Measurements from ENCODE around the gene IGSF21. TPM values are rescaled to one million over a fixed set of nuclear protein-coding genes. Genes with fewer than 3 reads are reported as not detected.
A peak's percentile ranks its signal among the peaks of the same experiment; 100 is the strongest.

The IGSF21 gene
- total RNA-seq, 1 donor from 2014 or later, result not detected

DNA sequence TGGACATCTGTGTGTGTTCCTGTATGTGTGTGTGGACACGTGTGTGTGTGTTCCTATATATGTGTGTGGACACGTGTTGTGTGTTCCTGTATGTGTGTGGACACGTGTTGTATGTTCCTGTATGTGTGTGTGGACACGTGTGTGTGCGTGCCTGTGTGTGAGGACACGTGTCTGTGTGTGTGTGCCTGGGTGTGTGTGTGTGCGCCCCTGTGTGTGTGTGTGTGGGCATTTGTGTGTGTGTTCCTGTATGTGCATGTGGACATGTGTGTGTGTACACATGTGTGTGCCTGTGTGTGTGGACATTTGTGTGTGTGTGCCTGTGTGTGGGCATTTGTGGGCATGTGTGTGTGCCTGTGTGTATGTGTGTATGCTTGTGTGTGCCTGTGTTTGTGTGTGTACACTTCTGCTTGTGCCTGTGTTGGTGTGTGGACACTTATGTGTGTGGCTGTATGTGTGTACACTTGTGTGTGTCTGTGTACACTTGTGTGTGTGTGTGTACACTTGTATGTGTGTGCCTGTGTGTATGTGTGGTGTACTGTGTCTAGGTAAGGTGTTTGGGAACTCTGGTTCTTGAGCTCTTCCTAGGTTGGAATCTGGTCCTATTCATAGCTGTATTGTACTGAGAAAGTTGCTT lies 3.7 kb upstream of the IGSF21 start:
- no peak for DNase-seq (ENCODE audit: low read depth)
- no peak overlapping the region for H3K4me3 ChIP-seq (ENCODE audit: low read depth, low read length)
- TF ChIP-seq, protein P1, sequence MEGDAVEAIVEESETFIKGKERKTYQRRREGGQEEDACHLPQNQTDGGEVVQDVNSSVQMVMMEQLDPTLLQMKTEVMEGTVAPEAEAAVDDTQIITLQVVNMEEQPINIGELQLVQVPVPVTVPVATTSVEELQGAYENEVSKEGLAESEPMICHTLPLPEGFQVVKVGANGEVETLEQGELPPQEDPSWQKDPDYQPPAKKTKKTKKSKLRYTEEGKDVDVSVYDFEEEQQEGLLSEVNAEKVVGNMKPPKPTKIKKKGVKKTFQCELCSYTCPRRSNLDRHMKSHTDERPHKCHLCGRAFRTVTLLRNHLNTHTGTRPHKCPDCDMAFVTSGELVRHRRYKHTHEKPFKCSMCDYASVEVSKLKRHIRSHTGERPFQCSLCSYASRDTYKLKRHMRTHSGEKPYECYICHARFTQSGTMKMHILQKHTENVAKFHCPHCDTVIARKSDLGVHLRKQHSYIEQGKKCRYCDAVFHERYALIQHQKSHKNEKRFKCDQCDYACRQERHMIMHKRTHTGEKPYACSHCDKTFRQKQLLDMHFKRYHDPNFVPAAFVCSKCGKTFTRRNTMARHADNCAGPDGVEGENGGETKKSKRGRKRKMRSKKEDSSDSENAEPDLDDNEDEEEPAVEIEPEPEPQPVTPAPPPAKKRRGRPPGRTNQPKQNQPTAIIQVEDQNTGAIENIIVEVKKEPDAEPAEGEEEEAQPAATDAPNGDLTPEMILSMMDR (conservative IDR thresholded peaks at IDR 0.05; ENCODE audit: low read depth, low read length), result no peak

DNA sequence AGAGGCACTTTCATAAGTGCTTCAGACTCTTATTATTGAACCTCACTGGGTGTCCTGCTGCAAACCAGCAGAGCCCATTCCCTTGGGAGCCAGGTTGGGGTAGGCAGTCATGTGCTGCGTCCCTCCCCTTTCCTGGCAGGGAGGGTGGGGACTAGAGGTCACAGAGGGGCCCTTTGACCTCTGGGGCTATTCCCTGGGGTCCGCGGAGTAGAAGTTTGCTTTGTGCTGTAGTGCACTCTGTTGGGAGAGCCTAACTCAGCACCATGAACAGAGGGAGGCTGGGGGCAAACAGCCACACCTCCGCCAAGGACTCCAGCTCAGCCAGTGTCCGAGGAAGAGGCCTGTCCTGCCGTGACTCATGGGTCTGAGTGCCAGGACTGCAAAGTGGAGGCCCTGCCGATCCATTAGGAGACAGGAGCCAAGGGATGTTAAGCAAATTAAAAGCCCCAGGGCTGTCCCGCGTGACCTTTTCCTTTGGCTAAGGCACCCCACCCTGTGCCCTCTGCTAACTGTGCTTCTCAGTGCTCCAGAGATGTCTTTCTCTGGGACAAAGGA lies 3.0 kb upstream of the IGSF21 start:
- TF ChIP-seq, protein P1 (conservative IDR thresholded peaks at IDR 0.05; ENCODE audit: low read depth, low read length), result no peak

DNA sequence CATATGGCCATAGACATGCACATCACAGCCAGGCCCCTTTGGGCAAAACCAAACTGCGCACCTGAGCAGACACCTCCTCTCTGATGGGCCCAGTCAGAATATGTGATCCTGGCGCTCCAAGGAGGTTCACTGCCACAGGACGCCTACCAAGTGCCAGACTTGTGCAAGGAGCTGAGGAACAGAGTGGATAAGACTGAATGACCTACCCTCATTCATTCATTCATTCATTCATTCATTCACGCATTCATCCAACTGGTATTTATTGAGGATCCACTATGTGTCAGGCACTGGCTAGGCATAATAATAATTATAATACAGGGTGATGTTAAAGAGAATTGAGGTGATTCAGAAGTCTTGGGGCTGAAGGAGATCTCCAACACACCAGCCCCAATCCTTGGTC lies 2.4 kb upstream of the IGSF21 start:
- TF ChIP-seq, protein P1 (conservative IDR thresholded peaks at IDR 0.05; ENCODE audit: low read depth, low read length), result no peak
- no peak overlapping the region for H3K4me3 ChIP-seq (ENCODE audit: low read depth, low read length)
- DNase-seq (ENCODE audit: low read depth), result no peak

More for the DNA sequence above, 3.0 kb upstream of the IGSF21 start:
- H3K4me3 ChIP-seq (ENCODE audit: low read depth, low read length), result no peak overlapping the region
- no peak for DNase-seq (ENCODE audit: low read depth)

DNA sequence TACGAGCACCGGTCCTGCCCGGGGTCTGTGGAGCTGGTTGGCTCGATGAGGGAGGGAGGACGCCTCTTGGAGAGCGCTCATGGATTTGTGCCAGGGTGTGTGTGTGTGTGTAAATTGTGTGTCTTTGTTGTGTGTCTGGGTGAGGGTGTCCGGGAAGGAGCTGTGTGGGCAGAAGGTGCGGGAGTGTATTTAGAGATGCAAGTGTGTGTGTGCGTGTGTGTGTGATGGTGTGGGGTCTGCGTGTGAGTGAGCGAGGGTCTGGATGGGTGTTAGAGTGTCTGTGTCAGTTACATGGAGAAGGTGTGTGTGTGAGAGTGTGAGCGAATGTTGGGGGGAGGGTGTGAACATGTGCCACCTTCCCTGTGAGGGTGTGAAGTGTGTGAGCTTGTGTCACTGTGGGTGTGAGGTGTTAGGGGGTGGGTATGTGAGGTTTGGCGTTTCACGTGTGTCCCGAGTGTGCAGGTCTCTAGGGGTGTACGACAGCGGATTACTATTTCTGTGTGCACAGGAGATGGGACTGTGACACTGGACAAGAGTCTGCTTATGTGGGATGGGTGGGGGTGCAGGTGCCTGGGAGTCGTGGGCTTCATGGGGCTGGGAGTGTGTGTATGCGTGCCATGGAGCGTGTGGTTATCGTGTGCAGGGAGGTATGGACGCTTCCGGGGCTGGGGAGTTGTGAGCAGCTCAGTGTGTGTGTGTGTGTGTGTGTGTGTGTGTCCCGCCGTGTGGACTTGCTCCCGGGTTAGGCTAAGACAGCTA lies 880 bp downstream of the IGSF21 start:
- TF ChIP-seq, protein P1 (conservative IDR thresholded peaks at IDR 0.05; ENCODE audit: low read depth, low read length), result no peak
- no peak for DNase-seq (ENCODE audit: low read depth)
- H3K4me3 ChIP-seq (ENCODE audit: low read depth, low read length), result no peak overlapping the region

DNA sequence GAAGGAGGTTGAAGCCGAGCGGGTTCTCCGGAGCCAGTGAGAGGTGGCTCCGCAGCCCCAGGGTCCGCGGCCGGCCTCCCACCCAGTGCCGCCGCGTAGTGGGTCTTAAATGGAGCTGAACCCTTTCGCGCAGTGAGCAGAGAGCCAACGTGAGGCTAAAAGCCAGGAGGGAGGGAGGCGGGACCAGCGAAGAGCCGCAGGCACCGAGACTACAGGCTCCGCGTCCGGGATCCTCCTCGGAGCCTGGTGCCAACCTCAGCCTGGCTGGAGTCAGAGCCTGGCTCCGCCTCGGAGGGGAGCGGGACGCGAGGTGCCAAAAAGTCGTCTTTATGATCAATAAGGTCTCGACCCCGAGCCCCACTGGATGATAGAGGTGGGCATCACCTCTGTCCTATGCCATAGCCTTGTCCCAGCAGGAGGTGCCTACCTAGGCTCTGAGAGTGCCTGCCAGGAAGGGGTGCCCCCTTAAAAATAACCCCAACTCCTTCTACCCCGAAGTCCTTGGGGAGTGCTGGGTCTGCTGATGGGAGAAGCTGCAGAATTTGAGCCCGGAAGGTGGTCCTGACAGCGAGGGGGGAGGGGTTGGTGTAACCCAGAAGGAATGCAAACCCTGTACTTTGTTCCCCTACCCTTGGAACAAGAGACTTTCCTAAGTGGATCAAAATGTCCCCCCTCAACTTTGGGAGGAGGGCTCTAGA lies 1.6 kb downstream of the IGSF21 start:
- no peak overlapping the region for H3K4me3 ChIP-seq (ENCODE audit: low read depth, low read length)
- TF ChIP-seq, protein P1 (conservative IDR thresholded peaks at IDR 0.05; ENCODE audit: low read depth, low read length), result no peak
- no peak for DNase-seq (ENCODE audit: low read depth)

DNA sequence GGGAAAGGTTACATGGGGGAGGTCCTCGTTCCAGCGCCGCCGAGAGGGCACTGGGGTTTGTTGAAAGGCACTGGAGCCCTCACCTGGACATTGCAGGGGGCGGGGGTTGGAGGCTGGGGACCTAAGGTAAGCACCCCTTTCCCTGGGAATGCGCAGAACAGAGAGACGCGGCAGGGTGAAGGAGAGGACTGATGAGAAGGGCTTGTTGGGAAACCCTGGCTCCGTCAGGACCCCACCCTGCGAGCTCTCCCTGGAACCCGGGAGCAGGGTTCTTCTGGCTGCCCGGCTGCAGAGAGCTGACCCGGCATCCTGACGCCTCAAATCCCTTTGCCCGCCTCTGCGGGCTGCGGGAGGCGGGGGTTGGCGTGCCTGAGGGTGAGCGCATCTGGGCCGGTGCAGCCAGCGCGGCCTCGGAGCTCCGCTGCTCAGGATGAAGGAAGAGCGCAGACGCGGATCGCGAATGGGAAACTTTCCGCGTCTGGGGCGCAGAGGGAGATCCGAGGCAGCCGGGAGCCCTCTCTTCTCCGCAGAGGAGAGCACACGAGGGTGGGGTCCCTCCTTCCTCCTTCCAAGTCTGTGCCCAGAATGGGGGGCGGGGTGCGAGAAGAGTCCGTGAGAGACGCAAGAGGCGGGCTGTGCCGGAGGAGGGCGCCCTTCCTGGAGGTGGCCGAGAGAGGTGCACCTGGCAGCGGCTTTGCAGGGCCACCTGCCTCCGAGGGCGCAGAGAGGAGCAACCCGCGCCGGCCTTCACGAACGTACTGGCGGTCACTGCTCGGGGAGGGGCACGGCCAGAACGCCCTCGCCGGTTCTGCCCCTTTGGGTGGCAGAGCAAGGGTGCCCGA lies 2.4 kb downstream of the IGSF21 start:
- H3K4me3 ChIP-seq (ENCODE audit: low read depth, low read length), result no peak overlapping the region
- DNase-seq (ENCODE audit: low read depth), result no peak
- TF ChIP-seq, protein P1 (conservative IDR thresholded peaks at IDR 0.05; ENCODE audit: low read depth, low read length), result peak; percentile 28
